NCI-H510A (cell line): Measurements from ENCODE around the gene LDOC1.
"Not testable (repeated sequence)": the region's sequence is repeated elsewhere in the genome, so short reads cannot be mapped to it uniquely, and the experiment has no call there.

Experiments
- DNase-seq: peaks from one replicate; lab custom pipeline; 2025; lab: John Stamatoyannopoulos, UW

The LDOC1 gene

GRCh38 chrX:141176586-141177451, at the start of gene LDOC1:
LDOC1 (minus strand) TSS chrX:141177129; CDS start chrX:141177021, 108 bp downstream.
- DNase-seq: peak; percentile 16

- DNase-seq: no peak
These were observed 44.7 kb upstream of the LDOC1 start for GRCh38 chrX:141221611-141222010.

- no peak for DNase-seq
These were observed 43.5 kb upstream of the LDOC1 start for GRCh38 chrX:141220342-141221008.

- no peak for DNase-seq
These were observed 37.3 kb upstream of the LDOC1 start for GRCh38 chrX:141214196-141214595.

GRCh38 chrX:141201962-141202361, 25.0 kb upstream of the LDOC1 start:
- no peak for DNase-seq

GRCh38 chrX:141188573-141188972, 11.6 kb upstream of the LDOC1 start:
- not testable (repeated sequence) for DNase-seq

GRCh38 chrX:141185366-141185765, 8.4 kb upstream of the LDOC1 start:
- no peak for DNase-seq

GRCh38 chrX:141183000-141183399, 6.1 kb upstream of the LDOC1 start:
- DNase-seq: no peak

- no peak for DNase-seq
These were observed 3.9 kb upstream of the LDOC1 start for GRCh38 chrX:141180851-141181250.

- no peak for DNase-seq
These were observed 1.1 kb downstream of the LDOC1 start for GRCh38 chrX:141175786-141176185.

- no peak for DNase-seq
These were observed 12.5 kb downstream of the LDOC1 start for GRCh38 chrX:141164406-141164805.

- no peak for DNase-seq
These were observed 18.8 kb downstream of the LDOC1 start for GRCh38 chrX:141158084-141158483.

- not testable (repeated sequence) for DNase-seq
These were observed 21.7 kb downstream of the LDOC1 start for GRCh38 chrX:141155231-141155630.

GRCh38 chrX:141142946-141143345, 34.0 kb downstream of the LDOC1 start:
- no peak for DNase-seq

GRCh38 chrX:141133272-141133671, 43.7 kb downstream of the LDOC1 start:
- no peak for DNase-seq

GRCh38 chrX:141127146-141127545, 49.8 kb downstream of the LDOC1 start:
- no peak for DNase-seq
